ENCODE data around the gene HSPA1A. TPM values are rescaled to one million over a fixed set of nuclear protein-coding genes. Genes with fewer than 3 reads are reported as not detected.
"Not testable (repeated sequence)": the region's sequence is repeated elsewhere in the genome, so short reads cannot be mapped to it uniquely, and the experiment has no call there.

HSPA1A gene
- total and polyA plus RNA-seq, 9 donors, result 44.6 to 340 (median 140) TPM

DNA sequence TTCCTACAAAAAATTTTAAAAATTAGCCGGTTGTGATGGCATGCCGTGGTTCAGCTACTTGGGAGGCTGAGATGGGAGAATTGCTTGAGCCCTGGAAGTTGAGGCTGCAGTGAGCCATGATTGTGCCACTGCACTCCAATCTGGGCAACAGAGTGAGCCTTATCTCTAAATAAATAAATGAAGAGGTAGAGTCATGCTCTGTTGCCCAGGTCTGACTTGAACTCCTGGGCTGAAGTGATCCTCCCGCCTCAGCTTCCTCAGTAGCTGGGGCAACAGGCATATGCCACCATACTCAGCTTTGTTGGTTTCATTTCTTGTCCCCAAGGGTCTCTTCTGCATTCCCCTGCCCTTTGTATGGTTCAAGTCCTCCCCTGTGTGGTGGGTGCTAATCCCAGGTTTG, 29.2 kb downstream of the HSPA1A start:
- Histone ChIP-seq H3K36me3 (no peaks in the 10 kb centered on the region), H3K4me1 (ENCODE audit: insufficient read depth) (no peaks in the 10 kb centered on the region), H3K4me3 (no peak overlapping the region), H3K9me3 (no peaks in the 10 kb centered on the region), H3K27me3 (no peaks in the 10 kb centered on the region), H3K27ac (no peak overlapping the region)
- intact Hi-C loops (cut with DNase I), result no loop called here
- DNase-seq, result no peak
- 94 to 98% (median 95%) methylated on average over 3 of the region's 3 CpGs for WGBS, 3 donors
- TF ChIP-seq POLR2A (IDR thresholded peaks at IDR 0.05) (no peak), CTCF (IDR thresholded peaks at IDR 0.05) (no peak), EP300 (IDR thresholded peaks at IDR 0.05) (no peak)

- Histone ChIP-seq H3K36me3 (no peaks in the 10 kb centered on the region), H3K9me3 (no peaks in the 10 kb centered on the region), H3K4me3 (no peak overlapping the region), H3K4me1 (ENCODE audit: insufficient read depth) (no peaks in the 10 kb centered on the region), H3K27me3 (no peaks in the 10 kb centered on the region), H3K27ac (no peak overlapping the region)
- intact Hi-C loops (cut with DNase I), result no loop called here
- WGBS, 3 donors, result 82 to 89% (median 88%) methylated on average over 2 of the region's 2 CpGs
- TF ChIP-seq CTCF (IDR thresholded peaks at IDR 0.05) (no peak), POLR2A (IDR thresholded peaks at IDR 0.05) (no peak), EP300 (IDR thresholded peaks at IDR 0.05) (no peak)
- no peak for DNase-seq
These were observed 32.1 kb downstream of the HSPA1A start for GRCh38 chr6:31847276-31847978.

GRCh38 chr6:31850765-31851484, 35.6 kb downstream of the HSPA1A start:
- no peak for TF ChIP-seq POLR2A (IDR thresholded peaks at IDR 0.05)
- TF ChIP-seq EP300 (IDR thresholded peaks at IDR 0.05), result no peak
- TF ChIP-seq CTCF (IDR thresholded peaks at IDR 0.05), result no peak
- Histone ChIP-seq H3K9me3 (no peaks in the 10 kb centered on the region), H3K27me3 (no peaks in the 10 kb centered on the region), H3K4me1 (ENCODE audit: insufficient read depth) (no peaks in the 10 kb centered on the region), H3K36me3 (no peaks in the 10 kb centered on the region), H3K4me3 (no peak overlapping the region), H3K27ac (no peak overlapping the region)
- DNase-seq, result no peak
- WGBS, 3 donors, result 91 to 95% (median 94%) methylated on average over 2 of the region's 2 CpGs
- intact Hi-C loops (cut with DNase I), result no loop called here

DNA sequence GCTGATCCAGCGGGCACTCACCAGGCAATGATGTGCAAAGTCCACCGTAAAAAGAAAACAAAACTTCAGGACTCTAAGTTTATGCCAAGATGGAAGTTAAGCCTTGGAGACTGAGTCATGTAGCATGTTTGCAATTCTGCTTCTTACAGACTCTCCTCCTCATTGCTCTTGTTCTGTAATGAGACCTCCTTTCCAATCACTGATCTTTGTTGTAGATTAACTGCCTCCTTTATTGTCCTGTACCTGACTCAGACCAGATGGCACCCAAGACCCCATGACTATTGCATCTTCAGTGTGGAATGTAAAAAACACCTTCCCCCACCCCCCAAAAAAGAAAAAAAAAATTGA, 36.1 kb downstream of the HSPA1A start:
- no peaks in the 10 kb centered on the region for H3K36me3 ChIP-seq
- 43 to 66% (median 54%) methylated on average over 2 of the region's 2 CpGs for WGBS, 3 donors
- H3K27ac ChIP-seq, result no peak overlapping the region
- no peaks in the 10 kb centered on the region for H3K9me3 ChIP-seq
- no peaks in the 10 kb centered on the region for H3K27me3 ChIP-seq
- no peaks in the 10 kb centered on the region for H3K4me1 ChIP-seq (ENCODE audit: insufficient read depth)
- intact Hi-C loops (cut with DNase I), result no loop called here
- no peak for TF ChIP-seq EP300 (IDR thresholded peaks at IDR 0.05)
- no peak for TF ChIP-seq POLR2A (IDR thresholded peaks at IDR 0.05)
- no peak for TF ChIP-seq CTCF (IDR thresholded peaks at IDR 0.05)
- DNase-seq, result no peak
- no peak overlapping the region for H3K4me3 ChIP-seq

DNA sequence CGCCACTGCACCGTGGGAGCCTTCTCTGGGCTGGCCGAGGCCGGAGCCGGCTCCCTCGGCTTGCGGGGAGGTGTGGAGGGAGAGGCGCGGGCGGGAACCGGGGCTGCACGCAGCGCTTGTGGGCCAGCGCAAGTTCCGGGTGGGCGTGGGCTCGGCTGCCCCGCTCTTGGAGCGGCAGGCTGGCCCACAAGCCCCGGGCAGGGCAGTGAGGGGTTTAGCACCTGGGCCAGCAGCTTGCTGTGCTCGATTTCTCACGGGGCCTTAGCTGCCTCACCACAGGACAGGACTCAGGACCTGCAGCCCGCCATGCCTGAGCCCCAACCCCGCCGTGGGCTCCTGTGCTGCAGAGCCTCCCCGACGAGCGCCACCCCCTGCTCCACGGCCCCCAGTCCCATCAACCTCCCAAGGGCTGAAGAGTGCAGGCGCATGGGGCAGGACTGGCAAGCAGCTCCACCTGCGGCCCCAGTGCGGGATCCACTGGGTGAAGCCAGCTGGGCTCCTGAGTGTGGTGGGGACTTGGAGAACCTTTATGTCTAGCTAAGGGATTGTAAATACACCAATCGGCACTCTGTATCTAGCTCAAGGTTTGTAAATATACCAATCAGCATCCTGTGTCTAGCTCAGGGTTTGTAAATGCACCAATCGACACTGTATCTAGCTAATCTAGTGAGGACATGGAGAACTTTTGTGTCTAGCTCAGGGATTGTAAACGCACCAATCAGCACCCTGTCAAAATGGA, 36.8 kb downstream of the HSPA1A start:
- H3K4me1 ChIP-seq (ENCODE audit: insufficient read depth); intact Hi-C loops (cut with DNase I); DNase-seq; H3K9me3 ChIP-seq; H3K27ac ChIP-seq; H3K27me3 ChIP-seq; H3K36me3 ChIP-seq; H3K4me3 ChIP-seq: not testable (repeated sequence)
- 82 to 86% (median 85%) methylated on average over 20 to 35 of the region's 35 CpGs for WGBS, 3 donors

DNA sequence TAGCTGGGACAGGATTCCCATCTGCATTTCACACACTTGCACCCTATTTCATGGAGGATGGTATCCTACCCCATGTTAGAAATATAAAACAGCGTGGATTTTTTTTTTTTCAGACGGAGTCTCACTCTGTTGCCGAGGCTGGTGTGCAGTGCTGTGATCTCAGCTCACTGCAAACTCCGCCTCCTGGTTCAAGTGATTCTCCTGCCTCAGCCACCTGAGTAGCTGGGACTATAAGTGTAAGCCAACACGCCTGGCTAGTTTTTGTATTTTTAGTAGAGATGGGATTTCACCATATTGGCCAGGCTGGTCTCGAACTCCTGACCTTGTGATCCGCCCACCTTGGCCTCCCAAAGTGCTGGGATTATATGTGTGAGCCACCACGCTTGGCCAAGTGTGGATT, 42.4 kb downstream of the HSPA1A start:
- 83 to 92% (median 90%) methylated on average over 8 of the region's 8 CpGs for WGBS, 3 donors
- H3K27me3 ChIP-seq; intact Hi-C loops (cut with DNase I); H3K27ac ChIP-seq; H3K36me3 ChIP-seq; H3K4me3 ChIP-seq; DNase-seq; H3K9me3 ChIP-seq; H3K4me1 ChIP-seq (ENCODE audit: insufficient read depth): not testable (repeated sequence)

All from ovary (tissue), 9 donors.